Thymus (tissue), 11 donors: Measurements from ENCODE around the gene FAAP100. TPM values are rescaled to one million over a fixed set of nuclear protein-coding genes. Genes with fewer than 3 reads are reported as not detected.

Experiments
- DNase-seq, 9 donors: peaks; one replicate each; pipeline ENCODE4 v3.0.0-alpha.2; 2013; ENCODE audit warnings: low spot score in 9 of 9, low read depth in 6 of 9, missing footprints in 1 of 9
- H3K27ac ChIP-seq, 2 donors: one replicate each; pipeline ENCODE4 v1.5.1; 2013; ENCODE audit warnings: control low read depth in 1 of 2, low read depth in 1 of 2, low read length in 1 of 2, mild to moderate bottlenecking in 1 of 2, moderate library complexity in 1 of 2
- H3K27me3 ChIP-seq, 2 donors: one replicate each; pipeline ENCODE4 v1.5.1; 2013; ENCODE audit warnings: low read length in 1 of 2; ENCODE audit not compliant: control insufficient read depth in 2 of 2, insufficient read depth in 1 of 2
- H3K36me3 ChIP-seq, 2 donors: one replicate each; pipeline ENCODE4 v1.5.1; 2013; ENCODE audit warnings: low read length in 1 of 2, mild to moderate bottlenecking in 1 of 2, moderate library complexity in 1 of 2; ENCODE audit not compliant: control insufficient read depth in 2 of 2, insufficient read depth in 2 of 2
- H3K4me1 ChIP-seq, 2 donors: one replicate each; pipeline ENCODE4 v1.5.1; 2013; ENCODE audit warnings: low read length in 2 of 2; ENCODE audit not compliant: control insufficient read depth in 2 of 2, insufficient read depth in 2 of 2
- H3K4me3 ChIP-seq, 2 donors: one replicate each; pipeline ENCODE4 v1.5.1; 2013; ENCODE audit warnings: low read length in 2 of 2, control low read depth in 1 of 2, mild to moderate bottlenecking in 1 of 2
- H3K9me3 ChIP-seq, 2 donors: one replicate each; pipeline ENCODE4 v1.5.1; 2013; ENCODE audit warnings: low read length in 1 of 2, mild to moderate bottlenecking in 1 of 2; ENCODE audit not compliant: control insufficient read depth in 2 of 2, insufficient read depth in 1 of 2
- WGBS: extraction: QIAGEN DNeasy Blood & Tissue Kit; methylation state at CpG from one replicate; pipeline ENCODE4 v1.1.7; 2013; 5-methylcytosine and 5-hydroxymethylcytosine counted together
- polyA plus RNA-seq: library from polyadenylated mRNA; stranded (reverse); fragments of 200-250 nt; gene quantifications from one replicate; pipeline ENCODE4 v1.2.3, GENCODE V29; 2013
- total RNA-seq: library from RNA; stranded (reverse); fragments of 120-200 nt; gene quantifications from one replicate; pipeline ENCODE4 v1.2.4, GENCODE V29; 2013
- donor health status: healthy.

The FAAP100 gene
- total and polyA plus RNA-seq, 2 donors = 8.8 to 43.9 TPM

GRCh38 chr17:81518785-81519283, 33.3 kb downstream of the FAAP100 start:
- Histone ChIP-seq H3K4me3 (peak overlapping the region in 1 of 2 donors; percentile 44), H3K27ac (peak overlapping the region in 1 of 2 donors; percentile 60), H3K9me3 (peaks cover 0 to 11% of the 10 kb centered on the region in 2 donors), H3K27me3 (peaks cover 32 to 90% of the 10 kb centered on the region in 2 donors), H3K4me1 (peaks cover 9 to 45% of the 10 kb centered on the region in 2 donors), H3K36me3 (no peaks in the 10 kb centered on the region)
- 5% methylated on average over 47 of the region's 47 CpGs for WGBS
- DNase-seq = no peak

GRCh38 chr17:81518113-81518784, 33.9 kb downstream of the FAAP100 start:
- H3K4me3 ChIP-seq = peak overlapping the region in 1 of 2 donors; percentile 44
- H3K4me1 ChIP-seq = peaks cover 9 to 47% of the 10 kb centered on the region in 2 donors

GRCh38 chr17:81517339-81518112, 34.6 kb downstream of the FAAP100 start:
- peaks cover 9 to 45% of the 10 kb centered on the region in 2 donors for H3K4me1 ChIP-seq
- WGBS = 70% methylated on average over 24 of the region's 24 CpGs
- H3K36me3 ChIP-seq = no peaks in the 10 kb centered on the region
- peaks cover 0 to 11% of the 10 kb centered on the region in 2 donors for H3K9me3 ChIP-seq
- peaks cover 32 to 82% of the 10 kb centered on the region in 2 donors for H3K27me3 ChIP-seq
- H3K4me3 ChIP-seq = no peak overlapping the region
- DNase-seq = no peak
- peak overlapping the region in 1 of 2 donors; percentile 5 for H3K27ac ChIP-seq

More at GRCh38 chr17:81518113-81518784, 33.9 kb downstream of the FAAP100 start:
- no peak for DNase-seq
- H3K9me3 ChIP-seq = peaks cover 0 to 11% of the 10 kb centered on the region in 2 donors
- no peaks in the 10 kb centered on the region for H3K36me3 ChIP-seq
- WGBS = 66% methylated on average over 24 of the region's 24 CpGs
- peaks cover 32 to 89% of the 10 kb centered on the region in 2 donors for H3K27me3 ChIP-seq
- no peak overlapping the region for H3K27ac ChIP-seq

- Histone ChIP-seq H3K27ac (peak overlapping the region in 1 of 2 donors; percentile 5), H3K4me1 (peaks cover 9 to 45% of the 10 kb centered on the region in 2 donors)
- DNase-seq = no peak
Measured at GRCh38 chr17:81517009-81517338, 35.2 kb downstream of the FAAP100 start.

GRCh38 chr17:81516439-81516838, 35.7 kb downstream of the FAAP100 start:
- WGBS = 96% methylated on average over 4 of the region's 4 CpGs
- Histone ChIP-seq H3K4me1 (peaks cover 9 to 45% of the 10 kb centered on the region in 2 donors), H3K27ac (peak overlapping the region in 1 of 2 donors; percentile 31), H3K36me3 (peaks cover 6 to 9% of the 10 kb centered on the region in 2 donors), H3K27me3 (peaks cover 28 to 71% of the 10 kb centered on the region in 2 donors), H3K4me3 (no peak overlapping the region), H3K9me3 (peaks cover 0 to 11% of the 10 kb centered on the region in 2 donors)
- no peak for DNase-seq

More at GRCh38 chr17:81517009-81517338, 35.2 kb downstream of the FAAP100 start:
- peaks cover 1 to 4% of the 10 kb centered on the region in 2 donors for H3K36me3 ChIP-seq
- peaks cover 0 to 11% of the 10 kb centered on the region in 2 donors for H3K9me3 ChIP-seq
- H3K27me3 ChIP-seq = peaks cover 28 to 77% of the 10 kb centered on the region in 2 donors
- 98% methylated on average over 9 of the region's 9 CpGs for WGBS
- H3K4me3 ChIP-seq = no peak overlapping the region

GRCh38 chr17:81515530-81516041, 36.6 kb downstream of the FAAP100 start:
- Histone ChIP-seq H3K9me3 (peaks cover 0 to 11% of the 10 kb centered on the region in 2 donors), H3K4me3 (peak overlapping the region; percentile 58 to 99), H3K36me3 (peaks cover 15 to 18% of the 10 kb centered on the region in 2 donors), H3K27ac (peak overlapping the region; percentile 74 to 99), H3K4me1 (peaks cover 9 to 48% of the 10 kb centered on the region in 2 donors), H3K27me3 (peaks cover 28 to 63% of the 10 kb centered on the region in 2 donors)
- 82% methylated on average over 19 of the region's 19 CpGs for WGBS
- DNase-seq = no peak

GRCh38 chr17:81514739-81515529, 37.2 kb downstream of the FAAP100 start:
- H3K27ac ChIP-seq = peak overlapping the region; percentile 74 to 99
- peak in 3 of 9 donors; percentile 44 to 64 (median 58) for DNase-seq
- peaks cover 21 to 56% of the 10 kb centered on the region in 2 donors for H3K27me3 ChIP-seq
- peaks cover 12 to 49% of the 10 kb centered on the region in 2 donors for H3K4me1 ChIP-seq
- peaks cover 0 to 11% of the 10 kb centered on the region in 2 donors for H3K9me3 ChIP-seq
- WGBS = 1% methylated on average over 82 of the region's 82 CpGs
- peaks cover 21 to 24% of the 10 kb centered on the region in 2 donors for H3K36me3 ChIP-seq
- H3K4me3 ChIP-seq = peak overlapping the region; percentile 60 to 99

- peaks cover 16 to 51% of the 10 kb centered on the region in 2 donors for H3K27me3 ChIP-seq
- peak in 1 of 9 donors; percentile 67 for DNase-seq
- WGBS = under 1% methylated on average over 34 of the region's 34 CpGs
- peak overlapping the region; percentile 95 to 99 for H3K27ac ChIP-seq
- peaks cover 0 to 11% of the 10 kb centered on the region in 2 donors for H3K9me3 ChIP-seq
- H3K36me3 ChIP-seq = peaks cover 27 to 29% of the 10 kb centered on the region in 2 donors
- peak overlapping the region; percentile 60 to 99 for H3K4me3 ChIP-seq
- peaks cover 15 to 48% of the 10 kb centered on the region in 2 donors for H3K4me1 ChIP-seq
Measured at GRCh38 chr17:81514489-81514738, 37.7 kb downstream of the FAAP100 start.
